ENCODE results near the gene MARCHF10.

The MARCHF10 gene

DNA sequence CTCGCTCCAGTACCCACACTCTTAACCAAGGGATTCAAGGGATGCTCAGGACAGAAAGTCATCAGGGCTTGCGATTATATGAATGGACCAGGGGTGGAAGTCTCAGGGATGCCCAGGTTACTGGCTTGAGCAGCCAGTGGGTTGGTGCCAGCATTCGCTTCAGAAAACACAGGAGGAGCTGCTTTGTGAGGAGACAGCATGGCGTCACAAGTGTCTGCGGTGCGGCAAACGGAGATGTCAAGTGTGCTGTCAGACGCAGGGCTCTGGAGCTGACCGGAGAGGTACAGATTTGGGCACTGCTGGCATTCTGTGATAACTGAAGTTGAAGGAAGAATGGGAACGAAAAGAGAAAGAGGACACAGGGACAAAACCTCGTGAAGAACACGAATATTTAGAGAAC lies 4.1 kb downstream of the MARCHF10 start:
- Histone ChIP-seq H3K4me1 (ENCODE audit: insufficient read depth, low read length, poor library complexity, severe bottlenecking) (no peaks in the 10 kb centered on the region), H2AFZ (ENCODE audit: low read length) (no peak overlapping the region), H3K9me3 (ENCODE audit: insufficient read depth, low read depth, low read length) (no peaks in the 10 kb centered on the region), H3K4me3 (ENCODE audit: low read length, poor library complexity, severe bottlenecking) (no peak overlapping the region), H3K27me3 (ENCODE audit: insufficient read depth, low read length, poor library complexity, severe bottlenecking) (no peaks in the 10 kb centered on the region), H4K20me1 (ENCODE audit: insufficient read depth, low read length, poor library complexity, severe bottlenecking) (no peaks in the 10 kb centered on the region), H3K9me2 (replicated peaks; ENCODE audit: low read depth, low read length) (no peaks in the 10 kb centered on the region), H3K36me3 (ENCODE audit: insufficient read depth, low read length) (no peaks in the 10 kb centered on the region), H3K4me2 (ENCODE audit: low read depth, low read length, poor library complexity, severe bottlenecking) (no peak overlapping the region), H3K79me2 (ENCODE audit: insufficient read depth, low read length) (no peaks in the 10 kb centered on the region), H3K9ac (ENCODE audit: low read depth, low read length, poor library complexity, severe bottlenecking) (no peak overlapping the region), H3F3A (ENCODE audit: low read depth) (no peaks in the 10 kb centered on the region)
- no peak for TF ChIP-seq EZH2phosphoT487 (IDR thresholded peaks at IDR 0.05; ENCODE audit: borderline replicate concordance)
- TF ChIP-seq, protein P1, sequence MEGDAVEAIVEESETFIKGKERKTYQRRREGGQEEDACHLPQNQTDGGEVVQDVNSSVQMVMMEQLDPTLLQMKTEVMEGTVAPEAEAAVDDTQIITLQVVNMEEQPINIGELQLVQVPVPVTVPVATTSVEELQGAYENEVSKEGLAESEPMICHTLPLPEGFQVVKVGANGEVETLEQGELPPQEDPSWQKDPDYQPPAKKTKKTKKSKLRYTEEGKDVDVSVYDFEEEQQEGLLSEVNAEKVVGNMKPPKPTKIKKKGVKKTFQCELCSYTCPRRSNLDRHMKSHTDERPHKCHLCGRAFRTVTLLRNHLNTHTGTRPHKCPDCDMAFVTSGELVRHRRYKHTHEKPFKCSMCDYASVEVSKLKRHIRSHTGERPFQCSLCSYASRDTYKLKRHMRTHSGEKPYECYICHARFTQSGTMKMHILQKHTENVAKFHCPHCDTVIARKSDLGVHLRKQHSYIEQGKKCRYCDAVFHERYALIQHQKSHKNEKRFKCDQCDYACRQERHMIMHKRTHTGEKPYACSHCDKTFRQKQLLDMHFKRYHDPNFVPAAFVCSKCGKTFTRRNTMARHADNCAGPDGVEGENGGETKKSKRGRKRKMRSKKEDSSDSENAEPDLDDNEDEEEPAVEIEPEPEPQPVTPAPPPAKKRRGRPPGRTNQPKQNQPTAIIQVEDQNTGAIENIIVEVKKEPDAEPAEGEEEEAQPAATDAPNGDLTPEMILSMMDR (conservative IDR thresholded peaks at IDR 0.05; ENCODE audit: low read length) = no peak

- Histone ChIP-seq H3K4me3 (ENCODE audit: low read length, poor library complexity, severe bottlenecking) (no peak overlapping the region), H3K4me2 (ENCODE audit: low read depth, low read length, poor library complexity, severe bottlenecking) (no peak overlapping the region)
Measured at GRCh38 chr17:62802561-62803205, 5.4 kb downstream of the MARCHF10 start.

DNA sequence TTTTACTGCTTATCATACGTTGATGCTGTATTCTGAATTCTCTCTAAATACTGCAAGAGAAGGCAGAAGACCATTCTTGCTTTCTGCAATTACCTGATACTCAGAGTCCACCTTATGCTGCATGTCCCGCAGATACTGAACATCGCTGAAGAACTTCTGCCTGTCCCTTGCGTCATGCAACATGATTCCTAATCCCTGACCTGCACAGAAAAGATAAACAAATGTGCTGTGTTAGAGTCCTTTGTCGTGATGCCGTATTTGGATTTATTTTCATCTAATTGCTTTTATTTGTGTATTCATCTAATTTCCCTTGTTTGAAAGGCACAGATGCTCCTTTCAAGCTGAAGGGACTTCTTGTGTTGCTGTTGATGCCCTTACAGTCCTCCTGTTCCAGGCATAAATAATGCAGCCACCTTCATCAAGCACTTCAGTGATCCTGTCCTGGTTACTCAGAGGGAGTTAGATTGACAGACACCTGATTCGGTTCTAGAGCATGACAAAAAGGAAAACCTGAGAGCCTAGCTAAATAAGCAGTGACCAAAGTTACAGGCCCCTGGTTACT lies 6.5 kb downstream of the MARCHF10 start:
- Histone ChIP-seq H3K9ac (ENCODE audit: low read depth, low read length, poor library complexity, severe bottlenecking) (no peak overlapping the region), H3K9me3 (ENCODE audit: insufficient read depth, low read depth, low read length) (no peaks in the 10 kb centered on the region), H3K4me2 (ENCODE audit: low read depth, low read length, poor library complexity, severe bottlenecking) (no peak overlapping the region), H3K36me3 (ENCODE audit: insufficient read depth, low read length) (no peaks in the 10 kb centered on the region), H4K20me1 (ENCODE audit: insufficient read depth, low read length, poor library complexity, severe bottlenecking) (no peaks in the 10 kb centered on the region), H3K79me2 (ENCODE audit: insufficient read depth, low read length) (no peaks in the 10 kb centered on the region), H3F3A (ENCODE audit: low read depth) (no peaks in the 10 kb centered on the region), H2AFZ (ENCODE audit: low read length) (no peak overlapping the region), H3K4me3 (ENCODE audit: low read length, poor library complexity, severe bottlenecking) (no peak overlapping the region), H3K9me2 (replicated peaks; ENCODE audit: low read depth, low read length) (no peaks in the 10 kb centered on the region), H3K4me1 (ENCODE audit: insufficient read depth, low read length, poor library complexity, severe bottlenecking) (no peaks in the 10 kb centered on the region), H3K27me3 (ENCODE audit: insufficient read depth, low read length, poor library complexity, severe bottlenecking) (no peaks in the 10 kb centered on the region)
- no peak for TF ChIP-seq EZH2phosphoT487 (IDR thresholded peaks at IDR 0.05; ENCODE audit: borderline replicate concordance)
- TF ChIP-seq, protein P1 (conservative IDR thresholded peaks at IDR 0.05; ENCODE audit: low read length) = no peak

More at GRCh38 chr17:62802561-62803205, 5.4 kb downstream of the MARCHF10 start:
- Histone ChIP-seq H3K9me3 (ENCODE audit: insufficient read depth, low read depth, low read length) (no peaks in the 10 kb centered on the region), H3K79me2 (ENCODE audit: insufficient read depth, low read length) (no peaks in the 10 kb centered on the region), H3K36me3 (ENCODE audit: insufficient read depth, low read length) (no peaks in the 10 kb centered on the region), H3F3A (ENCODE audit: low read depth) (no peaks in the 10 kb centered on the region), H2AFZ (ENCODE audit: low read length) (no peak overlapping the region), H4K20me1 (ENCODE audit: insufficient read depth, low read length, poor library complexity, severe bottlenecking) (no peaks in the 10 kb centered on the region), H3K9ac (ENCODE audit: low read depth, low read length, poor library complexity, severe bottlenecking) (no peak overlapping the region), H3K9me2 (replicated peaks; ENCODE audit: low read depth, low read length) (no peaks in the 10 kb centered on the region), H3K4me1 (ENCODE audit: insufficient read depth, low read length, poor library complexity, severe bottlenecking) (no peaks in the 10 kb centered on the region), H3K27me3 (ENCODE audit: insufficient read depth, low read length, poor library complexity, severe bottlenecking) (no peaks in the 10 kb centered on the region)
- TF ChIP-seq EZH2phosphoT487 (IDR thresholded peaks at IDR 0.05; ENCODE audit: borderline replicate concordance) = no peak

- Histone ChIP-seq H3F3A (ENCODE audit: low read depth) (no peaks in the 10 kb centered on the region), H3K9ac (ENCODE audit: low read depth, low read length, poor library complexity, severe bottlenecking) (no peak overlapping the region), H3K9me3 (ENCODE audit: insufficient read depth, low read depth, low read length) (no peaks in the 10 kb centered on the region), H4K20me1 (ENCODE audit: insufficient read depth, low read length, poor library complexity, severe bottlenecking) (no peaks in the 10 kb centered on the region), H3K4me3 (ENCODE audit: low read length, poor library complexity, severe bottlenecking) (no peak overlapping the region), H3K4me1 (ENCODE audit: insufficient read depth, low read length, poor library complexity, severe bottlenecking) (no peaks in the 10 kb centered on the region), H3K36me3 (ENCODE audit: insufficient read depth, low read length) (no peaks in the 10 kb centered on the region), H3K9me2 (replicated peaks; ENCODE audit: low read depth, low read length) (no peaks in the 10 kb centered on the region), H2AFZ (ENCODE audit: low read length) (no peak overlapping the region), H3K27me3 (ENCODE audit: insufficient read depth, low read length, poor library complexity, severe bottlenecking) (no peaks in the 10 kb centered on the region), H3K4me2 (ENCODE audit: low read depth, low read length, poor library complexity, severe bottlenecking) (no peak overlapping the region), H3K79me2 (ENCODE audit: insufficient read depth, low read length) (no peaks in the 10 kb centered on the region)
- TF ChIP-seq, protein P1 (conservative IDR thresholded peaks at IDR 0.05; ENCODE audit: low read length) = no peak
- TF ChIP-seq EZH2phosphoT487 (IDR thresholded peaks at IDR 0.05; ENCODE audit: borderline replicate concordance) = no peak
Measured at GRCh38 chr17:62800585-62800984, 7.5 kb downstream of the MARCHF10 start.

All from Loucy (cell line).